OCI-LY3 (cell line): ENCODE data around the gene RNF17.

Experiments used
- EZH2phosphoT487 ChIP-seq: fragments of 200-600 bp; shearing (Covaris generic); IDR thresholded peaks from 2 replicates; pipeline ENCODE4 v1.6.1; 2018; ENCODE audit warnings: antibody characterized with exemption, mixed run types, low read depth
- TF ChIP-seq, protein P1 (sequence below): fragments of 200-600, 300-600 bp; sonication (generic); IDR thresholded peaks from 2 replicates; pipeline ENCODE4 v1.5.1; 2014; ENCODE audit warnings: antibody characterized with exemption, low read length, low read depth

DNA sequence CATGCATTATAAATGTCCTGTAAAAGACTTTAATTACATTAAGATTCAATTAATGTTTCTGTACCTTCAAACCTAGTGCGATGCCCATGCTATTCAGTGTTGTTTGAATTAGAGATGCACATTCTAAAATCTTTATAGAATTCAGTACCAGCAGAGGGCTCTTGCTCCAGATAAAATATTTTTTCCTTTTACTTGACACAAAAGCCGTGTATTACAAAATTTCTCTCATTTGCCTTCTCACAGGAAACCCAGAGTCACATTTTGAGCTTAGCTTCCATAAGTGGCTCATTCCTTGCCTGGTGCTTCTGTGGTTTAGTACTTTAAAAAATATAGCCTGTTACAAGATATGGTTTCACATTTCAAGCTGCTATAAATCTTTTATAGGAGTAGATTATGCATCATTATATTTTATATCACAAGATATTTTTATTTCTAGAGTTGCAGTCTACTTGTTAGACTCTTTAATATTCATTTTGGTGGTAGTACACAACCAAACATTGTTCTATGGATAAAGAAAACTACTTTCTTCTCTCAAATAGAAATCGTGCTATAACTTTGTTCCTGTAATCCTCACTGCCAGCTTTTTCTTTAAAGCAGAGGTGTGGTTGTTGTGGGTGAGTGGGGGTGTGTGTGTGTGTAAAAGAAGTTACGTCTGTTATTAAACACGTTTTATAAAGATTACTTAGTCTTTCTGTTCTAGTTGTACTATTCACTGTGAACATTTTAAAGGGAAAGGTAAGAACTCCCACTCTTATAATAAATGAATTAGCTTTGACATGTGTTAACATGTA lies 101.4 kb downstream of the RNF17 start:
- TF ChIP-seq, protein P1, sequence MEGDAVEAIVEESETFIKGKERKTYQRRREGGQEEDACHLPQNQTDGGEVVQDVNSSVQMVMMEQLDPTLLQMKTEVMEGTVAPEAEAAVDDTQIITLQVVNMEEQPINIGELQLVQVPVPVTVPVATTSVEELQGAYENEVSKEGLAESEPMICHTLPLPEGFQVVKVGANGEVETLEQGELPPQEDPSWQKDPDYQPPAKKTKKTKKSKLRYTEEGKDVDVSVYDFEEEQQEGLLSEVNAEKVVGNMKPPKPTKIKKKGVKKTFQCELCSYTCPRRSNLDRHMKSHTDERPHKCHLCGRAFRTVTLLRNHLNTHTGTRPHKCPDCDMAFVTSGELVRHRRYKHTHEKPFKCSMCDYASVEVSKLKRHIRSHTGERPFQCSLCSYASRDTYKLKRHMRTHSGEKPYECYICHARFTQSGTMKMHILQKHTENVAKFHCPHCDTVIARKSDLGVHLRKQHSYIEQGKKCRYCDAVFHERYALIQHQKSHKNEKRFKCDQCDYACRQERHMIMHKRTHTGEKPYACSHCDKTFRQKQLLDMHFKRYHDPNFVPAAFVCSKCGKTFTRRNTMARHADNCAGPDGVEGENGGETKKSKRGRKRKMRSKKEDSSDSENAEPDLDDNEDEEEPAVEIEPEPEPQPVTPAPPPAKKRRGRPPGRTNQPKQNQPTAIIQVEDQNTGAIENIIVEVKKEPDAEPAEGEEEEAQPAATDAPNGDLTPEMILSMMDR: peak; percentile 41
- no peak for TF ChIP-seq EZH2phosphoT487
